RWPE2 (cell line): ENCODE data around the gene CFAP206.
A peak's percentile ranks its signal among the peaks of the same experiment; 100 is the strongest.

Experiments used
- ATAC-seq: fragments of 200-7000 bp; cut with Tn5 transposase; 3 replicates; pipeline ENCODE4 v1.9.1; 2021; ENCODE audit warnings: low read depth
- DNase-seq: peaks from one replicate; pipeline ENCODE4 v3.0.0-alpha.2; 2020; ENCODE audit warnings: low spot score
- H3K27ac ChIP-seq: fragments of 450-650 bp; 2 replicates; pipeline ENCODE4 v1.5.1; 2017; ENCODE audit warnings: mild to moderate bottlenecking; ENCODE audit not compliant: poor library complexity, severe bottlenecking
- H3K27me3 ChIP-seq: fragments of 250-450 bp; sonication (Bioruptor Pico); 2 replicates; pipeline ENCODE4 v1.5.1; 2021; ENCODE audit warnings: mild to moderate bottlenecking, moderate library complexity; ENCODE audit not compliant: insufficient read depth, poor library complexity, severe bottlenecking
- H3K36me3 ChIP-seq: fragments of 250-450 bp; sonication (Bioruptor Pico); 2 replicates; pipeline ENCODE4 v1.5.1; 2020; ENCODE audit warnings: low read depth, mild to moderate bottlenecking, moderate library complexity
- H3K4me1 ChIP-seq: fragments of 250-450 bp; sonication (Bioruptor Pico); 2 replicates; pipeline ENCODE4 v1.5.1; 2021; ENCODE audit warnings: mild to moderate bottlenecking, moderate library complexity; ENCODE audit not compliant: insufficient read depth, poor library complexity, severe bottlenecking
- H3K4me3 ChIP-seq: fragments of 250-450 bp; sonication (Bioruptor Pico); 2 replicates; pipeline ENCODE4 v1.5.1; 2021; ENCODE audit warnings: mild to moderate bottlenecking, moderate library complexity; ENCODE audit not compliant: severe bottlenecking
- H3K9me3 ChIP-seq: fragments of 250-450 bp; sonication (Bioruptor Pico); 2 replicates; pipeline ENCODE4 v1.5.1; 2021; ENCODE audit warnings: mild to moderate bottlenecking, moderate library complexity; ENCODE audit not compliant: severe bottlenecking
- CTCF ChIP-seq: fragments of 450-650 bp; IDR thresholded peaks from one replicate; pipeline ENCODE4 v1.5.1; 2017; ENCODE audit warnings: mild to moderate bottlenecking, moderate library complexity; ENCODE audit not compliant: poor library complexity, severe bottlenecking

Gene CFAP206

DNA sequence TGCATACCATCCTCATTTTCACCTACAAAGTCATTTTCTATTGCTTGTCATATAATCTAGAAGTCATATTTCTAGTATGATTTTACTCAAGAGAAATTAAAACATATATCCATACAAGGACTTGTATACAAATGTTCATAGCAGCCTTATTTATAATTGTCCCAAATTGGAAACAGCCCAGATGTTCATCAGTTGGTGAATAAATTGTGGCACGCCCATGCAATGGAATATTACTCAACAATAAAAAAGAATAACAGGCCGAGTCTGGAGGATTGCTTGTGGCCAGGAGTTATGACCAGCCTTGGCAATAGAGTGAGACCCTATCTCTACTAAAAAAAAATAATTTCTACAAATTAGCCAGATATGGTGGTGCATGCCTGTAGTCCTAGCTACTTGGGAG, 34.4 kb upstream of the CFAP206 start:
- Histone ChIP-seq H3K27ac (no peak overlapping the region), H3K9me3 (no peaks in the 10 kb centered on the region), H3K27me3 (no peaks in the 10 kb centered on the region), H3K36me3 (no peaks in the 10 kb centered on the region), H3K4me3 (no peak overlapping the region), H3K4me1 (peaks cover 10% of the 10 kb centered on the region)
- DNase-seq (no peak), ATAC-seq (no peak)
- TF ChIP-seq CTCF: no peak

- ATAC-seq (peak; percentile 64; the same call in 2 of the 3 replicates), DNase-seq (no peak)
- no peaks in the 10 kb centered on the region for H3K36me3 ChIP-seq
- H3K4me3 ChIP-seq: no peak overlapping the region
- no peak for TF ChIP-seq CTCF
- no peak overlapping the region for H3K27ac ChIP-seq
- H3K9me3 ChIP-seq: no peaks in the 10 kb centered on the region
- no peaks in the 10 kb centered on the region for H3K27me3 ChIP-seq
- peaks cover 10% of the 10 kb centered on the region for H3K4me1 ChIP-seq
These were observed 32.5 kb upstream of the CFAP206 start for GRCh38 chr6:87375315-87375714.

DNA sequence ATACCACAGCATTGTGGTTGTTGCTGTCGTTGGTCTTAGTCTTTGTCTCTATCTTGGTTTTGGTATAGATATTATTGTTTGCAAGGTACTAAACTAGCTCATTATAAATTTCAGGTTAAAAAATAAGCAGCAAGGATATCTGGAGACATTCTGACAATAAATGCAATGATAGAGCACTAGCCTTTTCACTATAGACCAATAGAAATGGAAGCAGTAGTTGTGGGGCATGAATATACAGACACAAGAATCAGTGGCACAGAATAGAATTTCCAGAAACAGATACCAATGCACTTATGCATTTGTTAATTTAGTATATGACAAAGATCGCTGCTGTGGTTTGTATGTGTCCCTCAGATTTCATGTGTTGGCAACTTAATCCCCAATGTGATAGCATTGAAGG, 31.1 kb upstream of the CFAP206 start:
- ATAC-seq (no peak), DNase-seq (no peak)
- Histone ChIP-seq H3K27ac (no peak overlapping the region), H3K27me3 (no peaks in the 10 kb centered on the region), H3K4me1 (peaks cover 10% of the 10 kb centered on the region), H3K9me3 (no peaks in the 10 kb centered on the region), H3K4me3 (no peak overlapping the region), H3K36me3 (no peaks in the 10 kb centered on the region)
- no peak for TF ChIP-seq CTCF

DNA sequence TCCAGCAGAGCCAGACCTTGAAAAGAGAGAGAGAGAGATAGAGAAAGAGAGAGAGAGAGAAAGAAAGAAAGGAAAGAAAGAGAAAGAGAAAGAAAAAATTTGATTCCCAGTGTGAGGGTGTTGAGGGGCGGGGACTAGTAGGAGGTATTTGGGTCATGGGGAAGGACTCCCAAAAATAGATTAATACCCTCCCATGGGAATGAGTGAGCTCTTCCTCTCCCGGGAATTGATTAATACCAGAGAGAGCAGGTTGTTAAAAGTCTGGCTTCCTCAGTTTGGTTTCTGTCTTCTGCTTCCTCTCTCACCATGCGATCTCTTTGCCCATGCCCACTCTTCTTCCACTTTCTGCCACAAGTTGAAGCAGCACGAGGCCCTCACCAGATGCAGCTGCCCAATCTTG, 28.8 kb upstream of the CFAP206 start:
- Histone ChIP-seq H3K27ac (no peak overlapping the region), H3K4me1 (peaks cover 10% of the 10 kb centered on the region), H3K4me3 (no peak overlapping the region), H3K27me3 (no peaks in the 10 kb centered on the region), H3K36me3 (no peaks in the 10 kb centered on the region), H3K9me3 (no peaks in the 10 kb centered on the region)
- TF ChIP-seq CTCF: no peak
- ATAC-seq: no peak
- DNase-seq: no peak

GRCh38 chr6:87382861-87383260, 24.9 kb upstream of the CFAP206 start:
- ATAC-seq (no peak), DNase-seq (no peak)
- Histone ChIP-seq H3K4me3 (no peak overlapping the region), H3K4me1 (no peaks in the 10 kb centered on the region), H3K9me3 (no peaks in the 10 kb centered on the region), H3K27ac (no peak overlapping the region), H3K36me3 (no peaks in the 10 kb centered on the region), H3K27me3 (no peaks in the 10 kb centered on the region)
- no peak for TF ChIP-seq CTCF
